DMS153 (cell line): Measurements from ENCODE around the gene SLC5A1.

Experiments used
- DNase-seq: peaks from one replicate; lab custom pipeline; 2025; lab: John Stamatoyannopoulos, UW

The SLC5A1 gene

DNA sequence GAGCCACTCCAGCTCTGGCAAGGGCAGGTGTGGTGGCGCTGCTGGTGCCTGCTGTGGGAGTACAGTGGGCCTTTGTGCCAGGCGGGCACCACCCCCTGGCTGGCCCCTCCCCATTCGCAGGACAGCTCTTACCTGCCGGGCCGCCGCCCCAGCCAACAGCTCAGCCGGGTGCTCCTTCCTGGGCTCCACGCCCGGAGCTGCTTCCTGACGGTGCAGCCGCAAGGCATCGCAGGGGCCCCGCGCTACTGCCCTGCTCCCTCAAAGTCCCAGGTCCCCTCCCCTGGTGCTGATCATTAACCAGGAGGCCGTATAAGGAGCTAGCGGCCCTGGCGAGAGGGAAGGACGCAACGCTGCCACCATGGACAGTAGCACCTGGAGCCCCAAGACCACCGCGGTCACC, at the start of gene SLC5A1:
SLC5A1 (plus strand) TSS at position 338 of the 400 bp plus-strand sequence; CDS start at position 359, 21 bp downstream.
- peak; percentile 92 for DNase-seq

DNA sequence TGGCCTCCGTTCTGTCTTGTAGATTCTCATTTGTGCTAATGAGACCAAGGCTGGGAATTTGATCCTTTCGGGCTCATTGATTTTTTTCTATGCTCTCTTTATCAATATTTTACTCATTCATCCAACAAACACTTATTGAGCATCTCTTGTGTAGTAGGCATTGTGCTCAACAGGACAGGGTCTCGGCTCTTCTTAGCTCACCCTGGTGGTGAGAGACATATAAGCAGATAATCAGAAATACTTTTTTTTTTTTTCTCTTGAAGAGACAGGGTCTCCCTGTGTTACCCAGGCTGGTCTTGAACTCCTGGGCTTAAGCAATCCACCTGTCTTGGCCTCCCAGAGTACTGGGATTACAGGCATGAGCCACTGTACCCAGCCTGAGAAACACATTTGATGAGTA, 48.0 kb upstream of the SLC5A1 start:
- no peak for DNase-seq

DNA sequence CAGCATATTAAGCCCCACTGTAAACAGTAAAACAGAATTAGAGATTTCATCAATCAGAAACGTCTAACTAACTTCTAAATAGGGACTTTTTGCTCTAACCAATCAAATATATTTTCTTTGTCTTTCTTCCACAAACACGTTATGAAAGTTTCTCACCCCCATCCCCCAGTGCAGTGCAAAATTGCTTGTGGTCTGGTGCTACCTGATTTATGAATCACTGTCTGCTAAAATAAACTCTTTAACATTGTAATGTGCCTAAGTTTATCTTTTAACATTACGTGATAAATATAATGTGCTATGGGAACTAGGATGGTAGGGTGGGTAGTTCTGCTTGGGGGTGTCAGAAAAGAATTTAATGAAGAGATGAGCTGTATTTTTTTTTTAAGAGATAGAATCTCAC, 47.3 kb upstream of the SLC5A1 start:
- no peak for DNase-seq

DNA sequence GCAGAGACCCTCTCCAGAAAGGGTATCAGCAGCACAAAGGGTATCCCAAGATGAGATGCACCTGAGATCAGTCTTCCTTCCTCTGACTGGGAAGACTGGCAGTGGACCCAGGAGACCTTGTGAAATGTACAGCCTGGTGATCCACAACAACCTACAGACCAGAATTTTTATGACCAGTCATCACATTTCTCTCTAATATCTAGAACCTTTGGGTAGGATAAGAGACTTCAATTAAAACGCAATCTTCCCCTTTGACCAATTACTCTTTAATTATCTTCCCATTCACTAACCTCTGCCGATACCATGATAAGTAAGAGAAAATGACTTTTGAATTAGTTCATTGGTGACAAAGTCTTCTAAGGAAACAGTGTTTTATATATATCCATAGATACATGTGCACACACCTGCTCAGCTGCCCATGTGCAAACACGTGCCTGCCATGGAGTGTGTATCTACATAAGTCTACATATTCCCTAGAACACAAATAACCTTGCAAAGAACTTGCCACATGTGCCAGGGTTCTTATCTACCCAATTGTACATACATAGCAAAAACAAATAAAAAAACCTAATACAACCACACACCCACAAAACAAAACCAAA, 44.2 kb upstream of the SLC5A1 start:
- no peak for DNase-seq

DNA sequence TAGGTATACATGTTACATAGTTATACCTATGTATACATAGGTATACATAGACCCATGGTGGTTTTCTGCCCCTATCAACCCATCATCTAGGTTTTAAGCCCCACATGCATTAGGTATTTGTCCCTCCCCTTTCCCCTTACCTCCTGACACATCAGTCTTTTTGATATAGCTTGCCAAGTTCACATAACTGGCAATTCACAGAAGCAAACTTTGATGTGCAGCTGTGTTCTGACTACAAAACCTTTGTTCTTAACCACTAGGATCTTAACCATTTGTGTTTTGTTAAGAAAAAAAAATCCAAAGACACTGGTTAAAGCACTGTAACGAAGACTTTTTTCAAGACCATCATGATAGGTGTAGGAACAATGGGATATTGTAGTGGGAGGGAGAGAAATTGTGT, 42.9 kb upstream of the SLC5A1 start:
- DNase-seq, result no peak

DNA sequence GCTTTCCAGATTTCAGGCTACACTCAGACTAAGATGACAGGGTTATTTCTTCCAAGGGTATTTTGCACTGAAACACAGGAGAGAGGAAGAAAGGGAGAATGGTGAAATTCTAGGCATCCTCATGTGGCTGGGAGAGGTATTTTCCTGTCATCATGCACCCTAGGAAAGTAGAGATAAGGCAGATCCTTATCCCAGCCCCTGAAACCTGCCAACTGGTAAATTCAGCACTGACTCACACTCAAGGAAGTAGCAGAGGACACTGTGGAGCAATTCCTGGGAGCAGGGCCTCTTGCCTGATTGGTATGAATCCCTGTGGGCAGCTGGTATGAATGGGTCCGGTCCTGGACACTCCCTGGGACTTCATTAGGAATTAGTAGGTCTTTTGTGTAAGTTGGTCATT, 37.6 kb upstream of the SLC5A1 start:
- no peak for DNase-seq

DNA sequence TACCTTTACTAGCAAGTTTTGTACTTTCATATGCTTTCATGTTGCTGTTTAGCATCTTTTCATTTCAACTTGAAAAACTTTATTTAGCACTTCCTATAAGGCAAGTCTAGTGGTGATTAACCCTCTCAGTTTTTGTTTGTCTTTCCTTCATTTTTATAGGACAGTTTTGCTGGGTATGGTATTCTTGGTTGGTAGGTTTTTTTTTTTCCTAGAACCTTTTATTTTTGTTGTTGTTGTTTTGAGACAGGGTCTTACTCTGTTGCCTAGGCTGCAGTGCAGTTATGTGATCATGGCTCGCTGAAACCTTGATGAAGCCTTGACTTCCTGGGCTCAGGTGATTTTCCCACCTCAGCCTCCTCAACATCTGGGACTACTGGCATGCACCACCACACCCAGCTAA, 29.9 kb upstream of the SLC5A1 start:
- no peak for DNase-seq

DNA sequence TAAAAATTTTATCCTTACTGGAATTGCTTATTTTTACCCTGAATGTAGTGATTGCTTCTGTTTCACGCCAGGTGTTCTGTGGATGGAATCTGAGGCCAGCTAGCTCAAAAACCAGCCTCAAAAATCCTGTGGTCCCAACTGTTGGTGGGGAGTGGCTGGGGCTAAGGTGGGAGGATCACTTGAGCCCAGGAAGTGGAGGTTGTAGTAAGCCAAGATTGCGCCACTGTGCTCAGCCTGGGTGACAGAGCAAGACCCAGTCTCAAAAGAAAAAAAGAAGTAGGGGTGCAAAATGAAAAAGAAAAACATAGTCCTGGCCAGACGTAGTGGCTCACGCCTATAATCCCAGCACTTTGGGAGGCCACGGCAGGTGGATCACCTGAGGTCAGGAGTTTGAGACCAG, 27.0 kb upstream of the SLC5A1 start:
- DNase-seq, result no peak

DNA sequence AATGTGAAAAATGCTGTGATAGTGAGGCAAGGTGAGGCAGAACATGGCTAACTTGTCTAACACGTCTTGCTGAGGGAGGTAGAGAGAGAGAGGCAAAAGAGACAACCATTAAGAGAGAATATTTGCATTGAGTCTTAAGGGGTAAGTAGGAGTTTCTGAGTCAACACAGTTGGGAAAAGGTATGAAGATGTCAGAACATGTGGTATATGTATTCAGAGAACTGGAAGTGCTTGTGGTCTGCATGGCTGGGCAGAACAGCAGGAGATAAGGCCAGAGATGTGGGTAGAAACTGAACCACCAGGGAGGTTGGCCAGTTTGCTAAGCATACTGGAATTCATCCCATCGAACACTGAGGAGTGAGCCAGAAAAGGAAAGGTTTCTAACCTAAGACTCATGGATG, 25.0 kb upstream of the SLC5A1 start:
- DNase-seq, result no peak

DNA sequence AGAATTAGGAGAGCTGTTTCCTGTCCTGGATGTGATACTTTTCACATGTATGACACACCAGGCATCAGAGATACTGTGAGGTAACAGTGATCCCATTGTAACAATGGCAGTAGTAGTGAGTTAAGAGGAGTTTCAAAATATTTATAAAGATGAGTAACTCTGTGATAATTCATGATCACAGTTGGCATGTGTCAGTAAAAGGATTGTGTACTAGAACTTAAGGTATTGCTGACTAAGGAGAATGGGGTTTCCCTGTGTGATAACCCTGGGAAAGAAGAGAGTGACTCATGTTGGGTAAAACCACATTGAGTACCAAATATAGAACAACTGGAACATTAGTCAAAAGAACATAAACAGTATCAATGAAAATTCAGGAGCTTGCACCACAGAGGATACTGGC, 22.9 kb upstream of the SLC5A1 start:
- DNase-seq, result no peak

DNA sequence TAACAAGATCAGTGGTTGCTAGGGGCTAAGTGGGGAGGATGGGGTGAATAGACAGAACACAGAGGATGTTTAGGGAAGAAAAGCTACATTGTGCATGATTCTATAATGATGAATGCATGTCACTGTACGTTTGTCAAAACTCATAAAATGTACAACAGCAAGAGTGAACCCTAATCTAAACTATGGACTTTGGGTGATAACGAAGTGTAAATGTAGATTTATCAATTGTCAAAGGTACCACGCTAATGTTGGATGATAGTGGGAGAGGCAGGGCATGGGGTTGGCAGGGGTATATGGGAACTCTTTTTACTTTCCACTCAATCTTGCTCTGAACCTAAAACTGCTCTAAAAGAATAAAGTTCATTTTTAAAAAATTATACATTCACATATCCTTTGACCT, 21.3 kb upstream of the SLC5A1 start:
- no peak for DNase-seq

DNA sequence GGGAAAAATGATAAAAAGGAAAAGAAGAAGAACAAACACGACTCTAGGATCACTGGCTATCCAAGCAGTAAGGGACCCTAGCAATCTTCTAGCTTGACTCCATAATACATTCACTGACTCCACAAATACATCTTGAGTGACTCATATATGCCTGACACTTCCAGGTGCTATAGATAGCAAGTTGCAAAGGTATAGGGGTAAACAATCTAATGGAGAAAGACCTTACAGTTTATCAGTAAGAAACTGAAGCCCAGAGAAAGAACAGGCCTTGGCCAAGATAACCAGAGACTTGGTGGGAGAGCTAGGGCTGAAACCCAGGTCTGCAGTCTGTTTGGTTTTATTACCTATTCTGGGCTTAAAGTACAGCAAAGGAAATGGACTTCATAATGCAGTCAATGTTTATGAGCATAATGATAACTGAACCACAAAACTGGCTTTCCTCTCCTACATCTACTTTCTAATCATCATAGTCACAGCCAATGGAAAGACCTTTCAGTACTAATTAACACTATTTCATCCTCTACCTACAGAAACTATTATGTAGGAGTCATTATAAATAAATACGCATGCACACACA, 19.7 kb upstream of the SLC5A1 start:
- no peak for DNase-seq

DNA sequence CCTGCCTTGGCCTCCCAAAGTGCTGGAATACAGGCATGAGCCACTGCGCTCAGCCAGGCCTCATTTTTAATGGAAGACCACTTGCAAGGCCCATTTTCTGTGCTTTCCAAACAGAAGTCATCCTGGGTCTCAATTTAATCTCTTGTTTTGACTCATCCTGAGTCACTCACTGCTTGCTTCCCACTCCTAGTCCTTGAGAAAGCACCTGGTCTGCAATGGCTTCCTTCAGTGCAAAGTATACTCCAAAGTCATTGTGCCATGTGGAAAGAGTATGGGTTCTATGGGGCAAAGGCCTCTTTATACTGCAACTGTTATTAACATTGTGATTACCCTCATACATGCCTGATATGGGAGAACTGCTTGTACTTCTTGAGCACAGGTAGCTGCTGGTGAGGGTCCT, 18.3 kb upstream of the SLC5A1 start:
- no peak for DNase-seq

DNA sequence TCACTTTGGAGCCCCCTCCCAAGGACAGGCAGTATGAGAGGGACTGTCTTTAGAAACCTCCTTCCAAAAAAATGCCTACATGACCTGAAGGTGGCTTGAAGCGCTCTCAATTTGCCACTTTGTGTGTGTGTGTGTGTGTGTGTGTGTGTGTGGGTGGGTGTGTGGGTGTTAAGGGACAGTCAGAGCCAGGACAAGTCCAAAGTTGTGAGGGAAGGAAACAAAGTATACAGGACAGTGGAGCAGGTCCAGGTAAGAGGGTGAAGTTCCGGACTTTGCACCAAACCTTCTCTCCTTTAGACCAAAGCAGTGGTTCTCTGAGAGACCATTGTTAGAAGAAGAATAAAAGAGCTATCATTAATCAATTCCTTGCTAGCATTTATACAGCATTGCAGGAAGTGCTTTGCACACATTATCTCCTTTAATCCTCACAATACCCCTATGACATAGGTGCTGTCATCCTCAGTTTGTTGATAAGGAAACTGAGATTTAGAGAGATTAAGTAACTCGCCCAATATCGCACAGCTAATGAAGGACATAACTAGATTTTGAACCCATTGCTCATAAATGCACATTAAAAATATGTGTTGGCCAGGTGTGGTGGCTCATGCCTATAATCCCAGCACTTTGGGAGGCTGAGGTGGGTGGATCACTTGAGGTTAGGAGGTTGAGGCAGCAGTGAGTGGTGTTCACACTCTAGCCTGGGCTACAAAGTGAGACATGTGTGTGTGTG, 12.4 kb upstream of the SLC5A1 start:
- DNase-seq, result no peak

DNA sequence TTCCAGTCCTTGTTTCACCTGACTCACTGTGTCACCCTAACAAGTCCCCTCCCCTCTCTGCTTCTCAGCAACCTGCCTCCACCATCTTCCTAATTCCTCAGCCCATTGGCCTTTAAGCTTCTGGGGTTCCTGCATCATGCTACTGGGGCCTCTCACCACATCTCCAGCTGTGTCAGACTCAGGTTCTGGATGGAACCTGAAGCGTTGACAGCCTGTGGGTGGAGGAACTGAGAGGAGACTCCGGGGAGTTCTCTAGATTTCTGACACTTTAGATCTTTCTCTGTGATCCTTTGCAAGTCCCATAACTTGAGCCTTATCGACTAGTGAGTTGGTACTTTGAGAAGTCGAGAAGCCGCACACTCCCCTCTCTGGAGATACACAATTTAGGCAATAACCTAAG, 11.6 kb upstream of the SLC5A1 start:
- DNase-seq, result no peak

DNA sequence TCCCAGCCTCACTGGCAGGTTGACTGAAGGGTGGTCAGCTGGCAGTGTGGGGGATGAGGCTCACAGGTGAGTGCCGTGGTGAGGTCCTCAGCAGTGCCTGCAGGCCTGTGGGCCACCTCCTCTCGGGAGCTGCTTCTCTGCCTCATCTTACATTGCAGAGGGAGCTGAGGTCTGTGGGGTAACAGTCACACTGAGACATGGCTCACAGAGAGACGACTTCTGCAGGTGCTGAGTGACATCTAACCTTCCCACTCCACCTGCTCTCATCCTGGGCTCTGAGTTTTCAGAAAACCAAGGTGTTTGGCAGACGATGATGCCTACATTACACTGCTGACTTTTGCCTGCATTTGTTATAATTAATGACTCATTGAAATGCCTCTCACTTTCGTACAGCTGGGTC, 8.8 kb upstream of the SLC5A1 start:
- no peak for DNase-seq

DNA sequence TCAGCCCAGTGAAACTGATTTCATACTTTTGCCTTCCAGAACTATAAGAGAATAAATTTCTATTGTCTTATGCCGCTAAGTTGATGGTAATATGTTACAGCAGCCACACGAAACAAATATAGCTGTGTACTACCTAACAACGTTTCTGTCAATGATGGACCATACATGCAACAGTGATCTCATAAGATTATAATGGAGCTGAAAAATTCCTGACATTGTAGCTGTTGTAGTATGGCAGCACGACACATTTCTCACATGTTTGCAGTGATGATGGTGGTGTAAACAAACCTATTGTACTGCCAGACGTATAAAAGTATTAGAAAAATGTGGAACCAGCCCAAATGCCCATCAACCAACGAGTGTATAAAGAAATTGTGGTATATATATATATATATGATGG, 5.8 kb upstream of the SLC5A1 start:
- no peak for DNase-seq

DNA sequence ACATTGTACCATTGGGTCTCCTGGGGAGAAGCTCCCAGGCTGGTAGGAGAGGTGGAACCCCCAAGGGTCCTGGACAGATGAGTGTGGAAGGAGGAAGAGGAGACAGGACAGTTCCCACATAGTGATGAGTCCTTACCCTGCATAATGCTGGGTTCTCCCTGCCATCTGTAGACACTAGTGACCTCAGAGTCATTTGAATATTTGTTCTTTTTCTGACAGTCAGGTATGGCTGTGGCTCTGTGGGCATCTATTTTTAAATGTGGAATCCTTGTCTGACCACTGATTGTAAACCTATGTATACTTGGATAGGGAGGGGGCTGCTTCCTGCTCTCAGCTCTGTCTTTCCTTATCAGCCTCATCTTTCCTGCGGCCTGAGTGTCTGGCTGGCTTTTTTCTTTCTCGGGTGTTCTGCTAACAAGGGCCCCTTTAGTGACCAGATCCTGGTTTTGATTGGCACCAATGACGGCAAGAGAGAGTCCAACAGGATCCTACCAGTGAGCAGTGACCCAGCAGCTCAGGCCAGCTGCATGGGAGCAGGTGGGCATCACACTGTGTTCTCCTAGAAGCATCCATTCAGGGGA, 2.6 kb upstream of the SLC5A1 start:
- DNase-seq, result no peak

DNA sequence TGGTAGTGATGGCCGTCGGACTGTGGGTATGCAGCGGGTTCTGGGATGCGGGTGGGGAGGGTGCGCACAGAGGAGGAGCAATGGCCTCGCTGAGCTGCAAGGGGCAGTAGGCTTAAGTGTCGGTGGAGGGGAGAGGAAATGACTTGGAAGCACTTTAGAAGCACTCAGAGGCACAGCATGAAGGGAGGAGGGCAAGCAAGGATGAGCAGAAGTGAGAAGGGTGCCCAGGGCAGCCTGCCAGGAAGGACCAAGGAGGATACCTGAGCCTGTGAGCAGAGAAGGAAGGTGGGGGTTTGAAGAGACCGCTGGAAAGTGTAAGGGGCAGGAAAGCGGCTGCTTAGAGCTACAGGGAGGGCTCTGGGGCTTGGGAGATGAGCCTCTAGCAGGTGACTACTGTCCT, 330 bp downstream of the SLC5A1 start:
- DNase-seq, result no peak

DNA sequence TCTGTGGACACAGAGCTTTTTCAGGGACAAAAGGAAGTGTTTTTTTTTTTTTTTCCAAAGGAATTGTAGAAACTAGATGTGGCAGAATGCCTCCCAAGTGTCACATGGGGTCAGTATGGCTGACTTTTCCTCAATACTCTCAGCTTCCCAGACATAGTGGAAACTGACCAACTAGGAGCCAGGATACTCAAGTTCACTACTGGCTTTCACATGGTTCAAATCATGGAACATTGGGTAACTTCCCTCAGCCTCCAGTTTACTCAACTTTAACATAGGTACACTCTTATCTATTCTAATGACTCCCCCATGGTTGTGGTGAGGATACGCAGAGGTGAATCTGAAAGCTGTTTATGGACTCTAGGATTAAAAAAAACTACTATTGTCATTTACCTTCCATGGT, 1.4 kb downstream of the SLC5A1 start:
- DNase-seq, result no peak

DNA sequence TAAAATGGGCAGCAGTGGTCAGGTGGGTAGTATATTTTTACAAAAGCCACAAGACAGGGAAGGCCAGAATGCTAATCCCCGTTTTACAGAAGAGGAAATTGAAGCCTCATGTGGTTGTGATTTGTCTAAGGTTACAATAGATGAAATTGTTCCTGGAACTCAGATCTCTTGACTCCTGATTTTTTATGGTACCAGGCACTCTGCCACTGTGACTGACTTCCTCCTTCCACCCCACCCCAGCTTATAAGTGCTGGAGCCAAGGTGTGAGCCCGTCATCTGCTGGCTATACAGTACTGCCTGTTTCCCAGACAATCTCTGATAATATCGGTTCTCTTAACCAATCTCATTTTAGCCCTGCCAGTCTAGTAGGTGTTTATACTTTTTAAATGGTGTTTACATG, 1.9 kb downstream of the SLC5A1 start:
- DNase-seq, result peak; percentile 81

DNA sequence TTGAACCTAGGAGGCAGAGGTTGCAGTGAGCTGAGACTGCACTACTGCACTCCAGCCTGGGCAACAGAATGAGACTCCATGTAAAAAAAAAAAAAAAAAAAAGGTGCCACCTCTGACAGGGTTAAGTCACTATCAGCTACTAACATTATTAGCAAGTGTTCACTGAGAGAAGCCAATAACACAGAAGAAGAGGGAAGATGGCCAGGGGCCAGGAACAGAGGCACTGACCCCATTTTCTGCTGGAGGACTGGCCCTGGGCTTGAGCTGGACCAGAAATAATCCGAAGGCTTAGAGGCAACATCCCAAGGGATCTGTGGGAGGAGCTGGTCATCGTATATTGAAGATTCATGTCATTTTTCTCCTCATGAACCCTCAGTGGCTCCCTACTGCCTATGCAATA, 5.0 kb downstream of the SLC5A1 start:
- no peak for DNase-seq
